Peyer's patch (tissue), 4 donors: ENCODE measurements around the gene NASP. TPM values are rescaled to one million over a fixed set of nuclear protein-coding genes. Genes with fewer than 3 reads are reported as not detected.

Source experiments
- DNase-seq, 3 donors: peaks; one replicate each; pipeline ENCODE4 v3.0.0-alpha.2; 2017 to 2019
- H3K27ac ChIP-seq, 4 donors: fragments of 200-600 bp; sonication (generic); one replicate each; pipeline ENCODE4 v1.5.1; 2016 to 2019
- H3K27me3 ChIP-seq, 2 donors: fragments of 200-600 bp; sonication (generic); one replicate each; pipeline ENCODE4 v1.5.1; 2019
- H3K36me3 ChIP-seq, 3 donors: fragments of 200-600 bp; sonication (generic); one replicate each; pipeline ENCODE4 v1.5.1; 2016 to 2019
- H3K4me1 ChIP-seq, 4 donors: fragments of 200-600 bp; sonication (generic); one replicate each; pipeline ENCODE4 v1.5.1; 2016 to 2019
- H3K4me3 ChIP-seq, 4 donors: fragments of 200-600 bp; sonication (generic); 1 replicate in 3 of 4; 2 replicates in 1 of 4; pipeline ENCODE4 v1.5.1; 2016 to 2019; ENCODE audit warnings: mild to moderate bottlenecking in 1 of 4
- H3K9me3 ChIP-seq, 4 donors: fragments of 200-600 bp; sonication (generic); one replicate each; pipeline ENCODE4 v1.5.1; 2016 to 2019; ENCODE audit warnings: mild to moderate bottlenecking in 1 of 4
- POLR2A ChIP-seq, 2 donors: fragments of 450-650 bp; IDR thresholded peaks; one replicate each; pipeline ENCODE4 v1.5.1; 2017; ENCODE audit warnings: antibody characterized with exemption in 2 of 2, mild to moderate bottlenecking in 2 of 2, moderate library complexity in 2 of 2
- total RNA-seq, 4 donors: library from RNA; depleted of rRNA; stranded (reverse); fragments of >200 nt; gene quantifications; one replicate each; pipeline ENCODE4 v1.1.0, GENCODE V29; 2016
- TF ChIP-seq, protein P1 (sequence below), 6 experiments: fragments of 450-650 bp in 4 of 6; fragments of 200-600 bp in 2 of 6; sonication (generic) in 1 of 6; IDR thresholded peaks; one replicate each; pipeline ENCODE4 v1.5.1; 2017 to 2019; ENCODE audit warnings: antibody characterized with exemption in 6 of 6, mild to moderate bottlenecking in 3 of 6, moderate library complexity in 1 of 6

Gene NASP
- total RNA-seq, 4 donors from 2014 or later: 31.3 to 194 (median 63.8) TPM

DNA sequence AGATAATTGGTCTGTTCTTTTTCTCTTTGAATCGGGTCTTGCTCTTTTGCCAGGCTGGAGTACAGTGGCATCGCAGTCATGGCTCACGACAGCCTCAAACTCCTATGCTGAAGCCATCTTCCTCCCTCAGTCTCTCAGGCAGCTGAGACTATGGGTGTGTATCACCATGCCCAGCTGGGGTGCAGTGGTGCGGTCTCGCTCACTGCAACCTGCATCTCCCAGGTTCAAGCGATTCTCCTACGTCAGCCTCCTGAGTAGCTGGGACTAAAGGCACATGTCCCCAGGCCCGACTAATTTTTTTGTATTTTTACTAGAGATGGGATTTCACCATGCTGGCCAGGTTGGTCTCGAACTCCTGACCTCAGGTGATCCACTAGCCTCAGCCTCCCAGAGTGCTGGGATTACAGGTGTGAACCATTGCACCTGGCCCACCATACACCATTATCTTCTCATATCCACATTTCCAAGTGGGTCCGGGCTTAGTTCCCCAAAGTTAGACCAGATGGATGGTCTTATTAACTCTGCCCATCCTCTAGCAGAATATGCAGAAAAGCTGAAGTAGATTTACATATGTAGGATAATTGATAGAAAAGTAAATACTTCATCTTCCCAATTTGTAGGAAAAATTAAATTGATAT lies 26.9 kb downstream of the NASP start:
- Histone ChIP-seq H3K4me3 (no peak overlapping the region), H3K4me1 (no peaks in the 10 kb centered on the region), H3K27me3 (no peaks in the 10 kb centered on the region), H3K9me3 (no peaks in the 10 kb centered on the region), H3K36me3 (peaks cover 0 to 75% (median 0%) of the 10 kb centered on the region in 3 donors), H3K27ac (no peak overlapping the region)
- no peak for DNase-seq
- TF ChIP-seq POLR2A (IDR thresholded peaks at IDR 0.05): no peak
- TF ChIP-seq, protein P1, sequence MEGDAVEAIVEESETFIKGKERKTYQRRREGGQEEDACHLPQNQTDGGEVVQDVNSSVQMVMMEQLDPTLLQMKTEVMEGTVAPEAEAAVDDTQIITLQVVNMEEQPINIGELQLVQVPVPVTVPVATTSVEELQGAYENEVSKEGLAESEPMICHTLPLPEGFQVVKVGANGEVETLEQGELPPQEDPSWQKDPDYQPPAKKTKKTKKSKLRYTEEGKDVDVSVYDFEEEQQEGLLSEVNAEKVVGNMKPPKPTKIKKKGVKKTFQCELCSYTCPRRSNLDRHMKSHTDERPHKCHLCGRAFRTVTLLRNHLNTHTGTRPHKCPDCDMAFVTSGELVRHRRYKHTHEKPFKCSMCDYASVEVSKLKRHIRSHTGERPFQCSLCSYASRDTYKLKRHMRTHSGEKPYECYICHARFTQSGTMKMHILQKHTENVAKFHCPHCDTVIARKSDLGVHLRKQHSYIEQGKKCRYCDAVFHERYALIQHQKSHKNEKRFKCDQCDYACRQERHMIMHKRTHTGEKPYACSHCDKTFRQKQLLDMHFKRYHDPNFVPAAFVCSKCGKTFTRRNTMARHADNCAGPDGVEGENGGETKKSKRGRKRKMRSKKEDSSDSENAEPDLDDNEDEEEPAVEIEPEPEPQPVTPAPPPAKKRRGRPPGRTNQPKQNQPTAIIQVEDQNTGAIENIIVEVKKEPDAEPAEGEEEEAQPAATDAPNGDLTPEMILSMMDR (IDR thresholded peaks at IDR 0.05): no peak

GRCh38 chr1:45612941-45613579 lies 29.2 kb downstream of the NASP start:
- no peaks in the 10 kb centered on the region for H3K4me1 ChIP-seq
- H3K9me3 ChIP-seq: no peaks in the 10 kb centered on the region
- peaks cover 0 to 82% (median 0%) of the 10 kb centered on the region in 3 donors for H3K36me3 ChIP-seq
- no peak overlapping the region for H3K27ac ChIP-seq
- no peaks in the 10 kb centered on the region for H3K27me3 ChIP-seq
- DNase-seq: no peak
- TF ChIP-seq, protein P1 (IDR thresholded peaks at IDR 0.05): no peak
- TF ChIP-seq POLR2A (IDR thresholded peaks at IDR 0.05): no peak
- no peak overlapping the region for H3K4me3 ChIP-seq

- H3K36me3 ChIP-seq: peaks cover 0 to 61% (median 0%) of the 10 kb centered on the region in 3 donors
- H3K27me3 ChIP-seq: no peaks in the 10 kb centered on the region
These were observed 32.0 kb downstream of the NASP start for GRCh38 chr1:45615885-45616284.

DNA sequence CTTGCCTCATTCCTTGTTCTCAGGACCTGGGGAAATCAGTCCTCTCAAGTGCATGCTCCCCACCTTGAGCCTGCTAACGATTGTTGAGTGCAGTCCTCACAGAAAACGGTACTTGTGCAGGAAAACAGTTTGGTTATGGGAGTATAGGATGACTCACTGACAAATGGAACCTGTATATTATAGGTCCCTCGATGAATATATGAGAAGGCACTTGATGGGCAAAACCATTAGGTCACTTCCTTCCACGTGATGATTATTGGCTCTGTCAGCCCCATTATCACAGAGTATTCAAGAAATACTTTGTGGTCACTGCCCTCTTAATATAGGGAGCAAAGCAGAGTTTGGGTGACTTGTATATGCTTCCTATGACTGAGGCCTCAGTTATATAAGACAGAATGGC lies 33.8 kb downstream of the NASP start:
- Histone ChIP-seq H3K36me3 (peaks cover 0 to 57% (median 0%) of the 10 kb centered on the region in 3 donors), H3K4me1 (peaks cover 0 to 8% (median 0%) of the 10 kb centered on the region in 4 donors), H3K4me3 (no peak overlapping the region), H3K9me3 (no peaks in the 10 kb centered on the region), H3K27ac (no peak overlapping the region), H3K27me3 (no peaks in the 10 kb centered on the region)
- DNase-seq: no peak
- TF ChIP-seq, protein P1 (IDR thresholded peaks at IDR 0.05): no peak
- no peak for TF ChIP-seq POLR2A (IDR thresholded peaks at IDR 0.05)

More at GRCh38 chr1:45615885-45616284, 32.0 kb downstream of the NASP start:
- Histone ChIP-seq H3K27ac (no peak overlapping the region), H3K9me3 (no peaks in the 10 kb centered on the region), H3K4me3 (no peak overlapping the region), H3K4me1 (no peaks in the 10 kb centered on the region)
- TF ChIP-seq, protein P1 (IDR thresholded peaks at IDR 0.05): no peak
- TF ChIP-seq POLR2A (IDR thresholded peaks at IDR 0.05): no peak
- DNase-seq: no peak

DNA sequence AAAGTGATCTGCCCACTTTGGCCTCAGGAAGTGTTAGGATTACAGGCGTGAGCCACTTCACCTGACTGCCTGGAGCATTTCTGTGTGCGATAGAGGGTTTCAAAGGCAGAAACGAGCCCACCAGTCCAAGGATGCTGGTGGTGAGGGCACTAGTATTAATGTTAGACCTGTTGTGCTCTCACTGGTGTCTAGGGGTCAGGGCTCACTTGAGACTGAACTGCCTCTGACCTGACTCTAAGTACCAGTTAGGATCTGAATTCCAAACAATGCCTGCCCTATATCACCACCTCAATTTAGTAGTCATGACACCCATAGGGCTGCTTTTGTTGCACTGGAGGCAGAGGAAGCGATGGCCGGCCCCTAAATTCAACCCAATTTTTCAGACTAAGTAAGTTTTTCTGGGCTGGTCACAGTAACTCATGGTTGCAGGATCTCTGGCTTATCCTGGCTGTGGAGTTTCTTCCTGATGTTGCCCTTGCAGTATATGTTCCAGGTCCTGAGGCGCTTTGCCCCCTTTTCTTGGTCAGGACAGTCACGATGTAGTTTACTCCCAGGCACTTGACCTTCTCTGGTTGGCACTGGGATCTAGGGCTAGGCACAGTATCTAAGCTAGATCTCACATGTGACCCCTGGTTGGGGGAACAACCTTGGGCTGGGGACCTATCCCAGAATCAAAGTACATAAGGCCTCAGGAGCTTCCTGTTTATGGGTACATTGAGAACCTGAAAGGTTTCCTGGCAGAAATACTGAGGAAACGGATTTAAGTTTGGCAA lies 35.5 kb downstream of the NASP start:
- H3K4me3 ChIP-seq: no peak overlapping the region
- no peak for DNase-seq
- H3K9me3 ChIP-seq: no peaks in the 10 kb centered on the region
- peaks cover 0 to 8% (median 0%) of the 10 kb centered on the region in 4 donors for H3K4me1 ChIP-seq
- peak overlapping the region in 1 of 4 donors; percentile 32 for H3K27ac ChIP-seq
- TF ChIP-seq POLR2A (IDR thresholded peaks at IDR 0.05): no peak
- TF ChIP-seq, protein P1 (IDR thresholded peaks at IDR 0.05): no peak
- peaks cover 0 to 51% (median 0%) of the 10 kb centered on the region in 3 donors for H3K36me3 ChIP-seq
- H3K27me3 ChIP-seq: no peaks in the 10 kb centered on the region
